ENCODE measurements around the gene C19orf67.

Gene C19orf67

GRCh38 chr19:14085309-14085995, at the start of gene C19orf67:
Gene C19orf67 (minus strand): TSS chr19:14085783. CDS start chr19:14085627, 156 bp downstream.
- no peak for DNase-seq

DNA sequence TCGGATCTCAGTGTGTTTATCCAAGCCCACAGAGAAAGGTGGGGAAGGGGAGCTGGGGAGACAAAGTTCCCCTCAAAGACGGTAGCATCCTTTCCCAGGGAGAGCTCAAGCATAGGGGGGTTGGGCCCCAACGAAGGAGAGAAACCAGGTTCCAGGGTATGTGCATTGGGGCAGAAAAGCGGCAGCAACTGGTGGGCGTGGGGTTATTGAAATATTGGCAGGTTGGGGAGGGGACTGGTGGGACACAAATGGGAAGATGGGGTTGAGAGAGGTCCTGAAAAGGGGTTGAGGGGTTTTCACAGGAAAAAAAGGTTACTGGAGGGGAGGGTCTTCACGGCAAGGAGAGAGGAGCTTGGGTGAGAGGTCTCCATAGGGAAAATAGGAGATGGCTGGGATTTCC, 49.8 kb upstream of the C19orf67 start:
- DNase-seq: no peak

- no peak for DNase-seq
Measured at GRCh38 chr19:14127929-14128509, 42.4 kb upstream of the C19orf67 start.

DNA sequence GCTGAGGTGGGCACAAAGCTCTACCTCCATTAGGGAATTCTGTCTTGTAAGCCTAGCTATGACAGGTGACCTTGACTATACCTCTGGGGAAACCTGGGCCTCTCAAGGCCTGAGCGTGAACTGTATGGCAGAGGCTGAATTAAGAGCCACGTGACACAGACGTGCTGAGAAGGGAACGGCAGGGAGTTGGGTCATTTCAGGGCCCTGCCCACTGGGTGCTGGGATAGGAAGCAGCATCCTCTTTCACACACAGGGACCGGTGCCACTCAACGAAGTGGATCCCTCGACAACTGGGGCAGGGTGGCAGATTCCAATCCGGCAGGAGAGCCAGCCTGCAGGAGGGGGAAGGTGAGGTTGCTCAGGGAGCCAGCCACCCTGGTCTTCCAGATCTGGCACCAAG, 41.6 kb upstream of the C19orf67 start:
- DNase-seq: no peak

GRCh38 chr19:14122924-14123323, 37.3 kb upstream of the C19orf67 start:
- DNase-seq: no peak

DNA sequence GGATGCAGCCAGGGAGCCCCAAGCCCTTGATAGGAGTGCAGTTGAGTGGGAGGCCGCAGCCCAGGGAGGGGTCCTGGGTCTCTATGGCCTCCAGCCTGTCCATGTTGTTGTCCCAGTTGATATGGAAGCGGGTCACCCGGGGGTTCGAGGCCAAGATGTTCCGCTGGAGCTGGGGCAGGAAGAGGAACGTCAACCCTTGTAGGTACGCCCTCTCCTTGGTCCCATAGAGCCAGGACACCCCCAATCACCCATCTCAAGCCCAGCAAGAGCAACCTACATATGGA, 34.9 kb upstream of the C19orf67 start:
- no peak for DNase-seq

DNA sequence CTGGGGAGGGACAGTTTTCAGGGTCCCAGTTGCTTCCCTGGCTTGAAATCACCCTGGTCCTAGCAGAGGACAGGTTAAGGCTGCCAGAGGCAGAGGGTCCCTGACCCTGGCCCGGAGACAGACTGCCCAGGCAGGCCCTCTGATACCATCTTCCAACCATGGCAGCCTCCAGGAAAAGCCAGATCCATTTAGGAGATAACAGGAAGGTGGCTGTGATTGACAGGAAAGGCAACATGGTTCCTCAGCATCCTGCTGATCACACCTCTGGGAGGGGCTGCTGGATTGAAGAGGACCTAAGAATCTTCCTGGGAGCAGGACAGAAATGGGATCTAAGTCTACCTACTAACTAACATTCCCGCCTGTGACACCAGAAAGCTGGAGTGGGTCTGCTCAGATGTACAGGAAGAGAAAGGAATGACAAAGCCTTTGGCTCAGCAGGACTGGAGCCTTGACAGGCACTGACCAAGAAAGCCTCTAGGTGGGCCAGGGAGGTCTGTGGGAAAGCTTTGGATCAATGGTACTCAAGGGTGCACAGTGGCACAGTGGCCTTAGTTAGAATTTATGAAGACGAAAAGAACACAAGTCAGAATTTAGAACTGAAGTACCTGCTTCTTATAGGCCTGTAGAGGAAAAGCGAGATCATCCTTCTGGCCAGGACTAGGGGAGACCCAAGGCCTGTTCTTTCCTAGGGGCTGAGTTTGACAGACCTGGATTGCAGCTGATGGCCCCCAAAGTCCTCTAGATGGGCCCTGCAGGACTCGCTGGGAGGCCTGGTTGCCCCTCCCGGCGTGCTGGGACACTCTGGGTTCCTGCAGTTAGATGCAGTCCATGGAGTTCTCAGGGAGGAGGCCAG, 34.3 kb upstream of the C19orf67 start:
- no peak for DNase-seq

GRCh38 chr19:14119146-14119545, 33.6 kb upstream of the C19orf67 start:
- DNase-seq: no peak

GRCh38 chr19:14118165-14119051, 32.8 kb upstream of the C19orf67 start:
- no peak for DNase-seq

DNA sequence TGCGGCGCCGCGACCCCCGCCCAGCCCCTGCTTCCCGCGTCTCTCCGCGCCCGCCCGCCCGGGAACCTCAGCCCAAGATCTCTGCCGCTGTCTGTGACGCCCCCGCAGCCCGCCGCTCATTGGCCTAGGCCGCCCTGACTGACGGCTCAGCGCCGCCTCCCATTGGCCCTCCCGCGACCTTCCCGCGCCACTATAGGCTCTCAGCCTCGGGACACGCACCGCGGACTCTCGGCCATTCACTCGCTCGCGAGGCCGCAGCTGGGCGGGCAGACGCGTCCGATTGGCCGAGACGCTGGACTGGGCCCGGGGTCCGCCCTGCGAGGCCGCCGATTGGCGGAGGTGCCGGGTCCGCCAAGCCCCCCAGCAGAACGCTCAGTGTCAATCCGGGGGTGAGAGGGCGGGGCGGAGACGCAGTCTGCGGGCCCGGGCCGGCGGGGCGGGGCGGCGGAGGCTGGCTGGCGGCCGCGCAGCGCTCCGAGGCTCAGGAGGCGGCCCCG, 32.1 kb upstream of the C19orf67 start, which contains the start of gene PRKACA:
Gene PRKACA (minus strand): TSS at position 95 of the 497 bp plus-strand sequence. CDS start 215 bp downstream, outside the sequence.
- DNase-seq: peak; percentile 98

- DNase-seq: no peak
Measured at GRCh38 chr19:14116918-14117578, 31.5 kb upstream of the C19orf67 start.

- no peak for DNase-seq
Measured at GRCh38 chr19:14116525-14116917, 30.9 kb upstream of the C19orf67 start.

DNA sequence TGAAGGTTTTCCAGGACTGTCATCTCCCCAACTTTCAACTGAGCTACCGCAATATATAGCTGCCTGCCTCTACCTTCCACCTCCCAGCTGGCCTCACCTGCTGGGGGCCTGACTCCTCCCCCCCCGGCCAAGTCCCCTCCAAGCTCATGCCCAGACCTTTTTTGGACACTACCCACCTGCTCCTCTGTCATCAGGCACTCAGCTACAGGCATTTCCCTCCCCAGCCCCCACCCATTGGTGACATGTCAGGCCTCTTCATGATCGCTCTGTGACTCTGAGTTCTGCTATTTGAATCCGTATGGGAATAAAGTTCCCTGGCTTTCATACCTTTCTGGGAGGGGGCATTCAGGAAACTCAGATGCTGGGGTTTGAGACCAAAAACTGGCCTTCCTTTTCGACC, 30.2 kb upstream of the C19orf67 start:
- no peak for DNase-seq

DNA sequence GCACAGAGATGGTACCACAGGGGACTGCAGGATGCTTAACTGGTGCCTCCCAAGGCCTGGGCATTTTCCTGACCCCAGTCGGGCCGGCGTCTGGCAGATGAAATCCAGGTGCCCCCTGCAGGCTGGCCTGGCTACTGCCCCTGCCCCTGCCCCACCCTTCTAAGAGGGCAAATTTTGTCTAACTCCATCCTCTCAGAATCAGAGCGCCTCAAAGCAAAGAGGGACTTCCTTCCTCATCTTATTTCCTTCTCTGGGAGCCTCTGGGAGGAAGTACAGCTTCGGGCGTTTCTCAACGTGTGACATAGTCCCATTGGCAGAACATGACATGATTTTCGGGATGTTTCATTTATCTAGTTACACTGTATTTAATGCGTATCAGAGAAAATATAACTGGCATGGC, 29.3 kb upstream of the C19orf67 start:
- no peak for DNase-seq

GRCh38 chr19:14114439-14114838, 28.9 kb upstream of the C19orf67 start:
- DNase-seq: no peak

GRCh38 chr19:14113762-14114414, 28.3 kb upstream of the C19orf67 start:
- DNase-seq: no peak

DNA sequence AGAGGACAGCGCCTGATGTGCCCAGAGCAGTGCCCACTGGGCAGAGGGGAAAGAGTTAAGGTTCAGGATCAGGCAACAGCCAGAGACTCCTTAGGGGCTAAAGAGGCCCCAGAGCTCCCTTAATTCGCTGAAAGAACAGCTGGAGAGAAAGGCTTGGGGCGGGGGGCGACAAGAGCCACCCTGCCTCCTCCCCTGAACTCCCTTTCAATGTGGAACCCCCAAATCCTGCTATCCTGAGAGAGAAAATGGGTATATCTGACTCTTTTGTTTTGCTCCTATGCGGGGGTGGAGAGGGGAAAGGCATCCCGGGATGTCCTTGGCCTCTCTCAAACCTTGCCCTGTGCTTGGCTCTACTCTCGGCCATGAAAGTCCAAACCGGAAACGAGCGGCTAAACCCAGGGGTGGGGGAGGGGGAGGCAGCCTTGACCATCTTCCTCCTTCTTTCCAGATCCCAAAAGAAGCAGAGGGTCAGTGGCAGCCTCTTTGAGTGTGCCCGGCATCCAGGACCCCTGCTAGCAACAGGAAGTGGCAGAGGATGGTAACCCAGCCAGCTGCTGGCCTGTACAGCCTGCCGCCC, 27.3 kb upstream of the C19orf67 start:
- no peak for DNase-seq

DNA sequence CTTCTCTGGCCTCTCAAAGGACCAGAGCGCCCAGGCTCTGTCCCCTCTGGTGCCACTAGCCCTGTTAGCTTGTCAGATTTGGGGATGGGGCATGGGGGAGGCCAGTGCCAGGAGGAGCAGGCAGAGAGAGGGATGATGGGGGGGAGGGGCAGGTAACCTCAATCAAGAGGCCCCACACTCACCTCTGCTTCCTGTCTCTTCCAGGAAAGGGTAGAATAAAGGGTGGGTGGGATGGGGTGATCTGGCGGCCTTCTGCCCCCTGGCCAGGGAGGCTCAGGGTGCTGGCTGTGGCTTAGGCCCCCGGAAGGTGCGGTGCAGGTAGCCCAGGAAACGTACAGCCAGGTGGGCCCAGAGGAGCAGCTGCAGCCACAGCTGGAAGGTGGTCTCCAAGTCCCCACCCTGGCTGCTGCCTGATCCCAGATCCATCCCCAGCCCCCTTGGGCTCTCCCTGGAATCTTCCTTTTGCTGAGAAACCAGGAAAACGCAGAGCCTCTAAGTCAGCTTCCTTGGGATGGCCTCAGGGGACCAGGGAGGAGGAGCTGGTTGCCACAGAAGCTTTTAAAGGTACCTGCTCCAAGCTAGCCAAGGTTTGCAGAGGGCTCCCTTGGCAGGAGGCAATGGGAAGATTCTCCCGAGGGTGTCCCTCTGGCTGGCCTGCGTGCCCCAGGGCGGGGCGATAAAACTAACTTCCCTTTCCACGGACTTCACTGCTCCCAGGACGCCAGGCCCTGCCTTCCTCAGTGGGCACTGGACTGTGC, 26.6 kb upstream of the C19orf67 start:
- DNase-seq: no peak

- no peak for DNase-seq
Measured at GRCh38 chr19:14111486-14111885, 25.9 kb upstream of the C19orf67 start.

DNA sequence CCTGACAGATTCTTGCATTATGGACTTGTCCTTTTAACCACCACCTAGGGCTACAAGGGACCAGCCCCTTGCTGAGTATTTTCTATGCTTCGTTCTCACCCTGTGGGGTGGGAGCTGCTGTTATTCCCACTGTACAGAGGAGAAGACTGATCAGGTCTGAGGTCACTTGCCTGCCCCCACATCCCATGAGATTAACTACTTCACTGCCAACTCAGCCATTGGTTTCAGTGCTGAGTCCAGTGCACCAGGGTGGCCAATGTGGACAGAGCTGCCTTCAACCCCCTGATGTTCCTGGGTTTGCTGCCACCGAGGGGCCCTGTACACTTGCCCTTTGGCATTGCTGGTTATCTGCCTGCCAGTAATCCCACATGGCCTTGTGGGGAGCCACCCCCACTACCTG, 25.1 kb upstream of the C19orf67 start:
- DNase-seq: no peak
